Measurements from ENCODE around the gene MUC2.

MUC2 gene

DNA sequence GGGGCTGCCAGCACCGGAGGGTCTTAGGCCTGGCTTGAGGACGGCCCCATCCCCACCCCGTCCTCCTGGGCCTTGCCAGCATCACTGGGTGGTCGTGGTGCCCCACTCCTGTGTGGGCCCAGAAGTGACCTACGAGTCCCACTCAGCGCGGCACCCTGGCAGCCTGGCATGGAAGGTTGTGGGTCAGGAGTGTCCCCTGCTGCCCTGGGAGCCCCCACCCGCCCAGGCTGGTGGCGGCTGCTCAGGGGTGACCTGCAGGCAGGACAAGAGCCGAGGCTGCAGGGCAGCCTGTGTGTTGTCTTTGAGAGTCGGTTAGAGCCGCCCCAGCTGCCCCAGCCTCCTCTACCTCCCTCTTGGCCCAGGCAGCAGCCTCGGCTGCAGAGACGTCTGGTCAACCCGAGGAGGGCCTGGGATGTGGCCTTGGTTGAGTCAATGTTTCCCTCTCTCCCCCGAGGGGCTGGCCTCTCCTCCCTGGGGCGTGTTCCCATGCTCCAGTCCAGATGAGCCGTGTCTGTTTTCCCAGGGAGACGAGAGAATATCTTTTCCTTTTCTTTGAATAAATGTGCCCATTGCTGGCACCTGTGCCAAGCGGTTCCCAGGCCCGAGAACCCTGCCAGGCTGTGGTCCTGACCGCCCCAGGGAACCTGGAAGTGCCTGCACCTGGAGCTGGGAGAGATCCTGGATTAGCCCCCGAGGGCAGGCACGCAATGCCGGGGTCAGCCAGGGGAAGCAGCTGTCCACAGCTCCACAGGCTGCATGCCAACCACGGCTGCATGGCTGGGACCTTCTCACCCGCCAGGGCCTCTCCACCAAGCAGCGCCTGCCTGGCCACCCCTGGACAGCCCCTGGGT, 47.4 kb downstream of the MUC2 start:
- H3K4me3 ChIP-seq (ENCODE audit: low read length) = no peak overlapping the region
- TF ChIP-seq, protein P1, sequence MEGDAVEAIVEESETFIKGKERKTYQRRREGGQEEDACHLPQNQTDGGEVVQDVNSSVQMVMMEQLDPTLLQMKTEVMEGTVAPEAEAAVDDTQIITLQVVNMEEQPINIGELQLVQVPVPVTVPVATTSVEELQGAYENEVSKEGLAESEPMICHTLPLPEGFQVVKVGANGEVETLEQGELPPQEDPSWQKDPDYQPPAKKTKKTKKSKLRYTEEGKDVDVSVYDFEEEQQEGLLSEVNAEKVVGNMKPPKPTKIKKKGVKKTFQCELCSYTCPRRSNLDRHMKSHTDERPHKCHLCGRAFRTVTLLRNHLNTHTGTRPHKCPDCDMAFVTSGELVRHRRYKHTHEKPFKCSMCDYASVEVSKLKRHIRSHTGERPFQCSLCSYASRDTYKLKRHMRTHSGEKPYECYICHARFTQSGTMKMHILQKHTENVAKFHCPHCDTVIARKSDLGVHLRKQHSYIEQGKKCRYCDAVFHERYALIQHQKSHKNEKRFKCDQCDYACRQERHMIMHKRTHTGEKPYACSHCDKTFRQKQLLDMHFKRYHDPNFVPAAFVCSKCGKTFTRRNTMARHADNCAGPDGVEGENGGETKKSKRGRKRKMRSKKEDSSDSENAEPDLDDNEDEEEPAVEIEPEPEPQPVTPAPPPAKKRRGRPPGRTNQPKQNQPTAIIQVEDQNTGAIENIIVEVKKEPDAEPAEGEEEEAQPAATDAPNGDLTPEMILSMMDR (conservative IDR thresholded peaks at IDR 0.05; ENCODE audit: low read depth, low read length) = no peak
- no peak for DNase-seq (ENCODE audit: low read depth)

DNA sequence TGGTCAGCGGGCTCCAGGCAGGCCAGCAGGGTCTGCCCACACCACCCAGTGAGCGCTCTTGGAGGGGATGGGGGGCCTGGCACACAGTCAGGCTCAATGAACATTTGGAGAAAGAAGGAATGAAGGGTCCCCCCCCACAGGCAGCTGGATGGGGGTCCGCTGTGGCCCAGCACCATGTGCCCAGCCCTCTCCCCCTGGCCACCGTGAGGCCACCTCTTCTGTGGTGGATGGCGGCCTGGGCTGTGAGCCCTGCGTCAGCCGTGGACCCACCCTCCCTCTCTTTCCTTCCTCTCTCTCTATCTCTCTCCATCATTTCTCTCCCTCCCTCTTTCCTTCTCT, 48.0 kb downstream of the MUC2 start:
- TF ChIP-seq, protein P1 (conservative IDR thresholded peaks at IDR 0.05; ENCODE audit: low read depth, low read length) = no peak
- DNase-seq (ENCODE audit: low read depth) = no peak
- H3K4me3 ChIP-seq (ENCODE audit: low read length) = no peak overlapping the region

DNA sequence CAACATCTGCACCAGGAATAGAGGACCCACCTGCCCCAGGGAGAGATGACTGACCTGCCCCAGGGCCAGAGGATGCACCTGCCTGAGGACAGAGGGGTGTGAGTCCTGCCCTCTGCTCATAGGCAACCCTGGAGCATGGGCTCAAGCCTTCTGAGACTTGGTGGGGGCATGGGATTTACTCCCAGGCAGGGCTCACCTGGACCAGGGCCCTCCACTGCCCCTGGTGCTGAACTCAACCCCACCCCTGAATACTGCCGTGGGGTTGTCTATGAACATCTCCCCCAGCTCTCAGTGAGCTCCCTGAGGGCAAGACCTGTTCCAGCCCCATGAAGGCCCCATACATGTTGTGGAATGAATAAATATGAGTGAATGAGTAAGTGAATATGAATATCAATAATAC, 49.3 kb downstream of the MUC2 start:
- DNase-seq (ENCODE audit: low read depth) = no peak
- no peak overlapping the region for H3K4me3 ChIP-seq (ENCODE audit: low read length)
- TF ChIP-seq, protein P1 (conservative IDR thresholded peaks at IDR 0.05; ENCODE audit: low read depth, low read length) = no peak

Measured in retinal pigment epithelial cell (primary cell).